Loucy (cell line): ENCODE results near the gene ASB7.

Experiments
- CTCF ChIP-seq: fragments of 200-600 bp; sonication (generic); conservative IDR thresholded peaks from 2 replicates; pipeline ENCODE4 v1.5.1; 2014; ENCODE audit warnings: mild to moderate bottlenecking, antibody characterized with exemption, low read length
- EZH2phosphoT487 ChIP-seq: fragments of 200-600 bp; IDR thresholded peaks from 2 replicates; pipeline ENCODE4 v1.6.1; 2018; ENCODE audit warnings: antibody characterized with exemption, mild to moderate bottlenecking, moderate library complexity, borderline replicate concordance

GRCh38 chr15:100631831-100632230 is 29.4 kb downstream of the ASB7 start:
- TF ChIP-seq CTCF (no peak), EZH2phosphoT487 (no peak)
